Measurements from ENCODE around the gene ICA1L. TPM values are rescaled to one million over a fixed set of nuclear protein-coding genes. Genes with fewer than 3 reads are reported as not detected.

The ICA1L gene
- total and polyA plus RNA-seq, 8 donors, result 0.87 to 36.7 (median 2.5) TPM

GRCh38 chr2:202762556-202762955, 109.0 kb downstream of the ICA1L start:
- Histone ChIP-seq H3K4me1 (peaks cover 4 to 18% (median 14%) of the 10 kb centered on the region in 4 donors), H3K4me3 (no peak overlapping the region), H3K27me3 (no peaks in the 10 kb centered on the region), H3K9me3 (no peaks in the 10 kb centered on the region), H3K36me3 (peaks cover 3 to 50% (median 24%) of the 10 kb centered on the region in 4 donors), H3K27ac (no peak overlapping the region)
- peak in 1 of 2 donors; percentile 42 for DNase-seq
- TF ChIP-seq POLR2A (IDR thresholded peaks at IDR 0.05) (no peak), EP300 (IDR thresholded peaks at IDR 0.05) (no peak), POLR2AphosphoS5 (IDR thresholded peaks at IDR 0.05) (no peak)
- TF ChIP-seq, protein P1, sequence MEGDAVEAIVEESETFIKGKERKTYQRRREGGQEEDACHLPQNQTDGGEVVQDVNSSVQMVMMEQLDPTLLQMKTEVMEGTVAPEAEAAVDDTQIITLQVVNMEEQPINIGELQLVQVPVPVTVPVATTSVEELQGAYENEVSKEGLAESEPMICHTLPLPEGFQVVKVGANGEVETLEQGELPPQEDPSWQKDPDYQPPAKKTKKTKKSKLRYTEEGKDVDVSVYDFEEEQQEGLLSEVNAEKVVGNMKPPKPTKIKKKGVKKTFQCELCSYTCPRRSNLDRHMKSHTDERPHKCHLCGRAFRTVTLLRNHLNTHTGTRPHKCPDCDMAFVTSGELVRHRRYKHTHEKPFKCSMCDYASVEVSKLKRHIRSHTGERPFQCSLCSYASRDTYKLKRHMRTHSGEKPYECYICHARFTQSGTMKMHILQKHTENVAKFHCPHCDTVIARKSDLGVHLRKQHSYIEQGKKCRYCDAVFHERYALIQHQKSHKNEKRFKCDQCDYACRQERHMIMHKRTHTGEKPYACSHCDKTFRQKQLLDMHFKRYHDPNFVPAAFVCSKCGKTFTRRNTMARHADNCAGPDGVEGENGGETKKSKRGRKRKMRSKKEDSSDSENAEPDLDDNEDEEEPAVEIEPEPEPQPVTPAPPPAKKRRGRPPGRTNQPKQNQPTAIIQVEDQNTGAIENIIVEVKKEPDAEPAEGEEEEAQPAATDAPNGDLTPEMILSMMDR (IDR thresholded peaks at IDR 0.05), result no peak
- intact Hi-C loops (cut with DNase I; ENCODE audit: low total_unique reads), result no loop called here
- WGBS, 5 donors, result 34 to 63% (median 50%) methylated on average over 4 of the region's 4 CpGs

DNA sequence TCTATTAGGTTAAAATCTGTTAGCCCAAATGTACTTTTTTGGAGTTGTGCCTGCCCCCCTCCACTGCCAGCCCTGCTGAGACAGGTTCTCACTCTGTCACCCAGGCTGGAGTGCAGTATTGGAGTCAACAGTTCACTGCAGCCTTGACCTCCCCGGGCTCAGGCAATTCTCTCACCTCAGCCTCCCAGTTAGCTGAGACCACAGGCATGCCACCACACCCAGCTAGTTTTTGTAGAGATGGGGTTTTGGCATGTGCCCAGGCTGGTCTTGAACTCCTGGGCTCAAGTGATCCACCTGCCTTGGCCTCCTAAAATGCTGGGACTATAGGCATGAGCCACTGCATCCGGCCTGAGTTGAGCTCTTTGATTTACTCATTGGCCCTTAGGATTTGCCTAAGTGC, 110.7 kb downstream of the ICA1L start:
- H3K36me3 ChIP-seq, result peaks cover 3 to 53% (median 32%) of the 10 kb centered on the region in 4 donors
- no peak overlapping the region for H3K27ac ChIP-seq
- no peaks in the 10 kb centered on the region for H3K9me3 ChIP-seq
- 67 to 94% (median 77%) methylated on average over 2 of the region's 2 CpGs for WGBS, 5 donors
- H3K4me3 ChIP-seq, result no peak overlapping the region
- TF ChIP-seq POLR2A (IDR thresholded peaks at IDR 0.05) (no peak), EP300 (IDR thresholded peaks at IDR 0.05) (no peak)
- intact Hi-C loops (cut with DNase I; ENCODE audit: low total_unique reads), result no loop called here
- no peak for DNase-seq
- peaks cover 4 to 20% (median 16%) of the 10 kb centered on the region in 4 donors for H3K4me1 ChIP-seq
- no peaks in the 10 kb centered on the region for H3K27me3 ChIP-seq

DNA sequence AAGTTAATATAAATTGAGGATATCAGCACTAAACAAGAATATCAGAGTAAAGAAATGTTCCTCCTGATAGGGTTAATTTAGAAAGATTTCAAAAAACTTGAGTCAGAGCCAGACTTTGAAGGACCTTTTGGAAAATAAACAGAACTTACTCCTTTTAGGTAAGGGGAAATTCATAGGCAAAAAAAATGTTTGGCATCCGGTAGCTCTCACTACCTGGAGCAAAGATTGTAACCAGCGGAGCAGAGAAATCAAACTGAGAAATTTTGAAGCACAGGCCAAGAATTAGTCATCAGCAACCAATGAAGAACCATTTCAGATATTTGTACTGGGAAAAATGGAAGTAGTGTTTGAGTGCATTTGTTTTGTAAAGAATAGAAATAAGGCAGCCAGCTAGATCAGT, 113.0 kb downstream of the ICA1L start:
- no peaks in the 10 kb centered on the region for H3K27me3 ChIP-seq
- DNase-seq, result no peak
- no peak overlapping the region for H3K4me3 ChIP-seq
- peak overlapping the region in 2 of 5 donors; percentile 6 to 56 for H3K27ac ChIP-seq
- intact Hi-C loops (cut with DNase I; ENCODE audit: low total_unique reads), result no loop called here
- H3K36me3 ChIP-seq, result peaks cover 0 to 47% (median 25%) of the 10 kb centered on the region in 4 donors
- no peak for TF ChIP-seq EP300 (IDR thresholded peaks at IDR 0.05)
- no peak for TF ChIP-seq POLR2AphosphoS5 (IDR thresholded peaks at IDR 0.05)
- H3K4me1 ChIP-seq, result peaks cover 4 to 16% (median 15%) of the 10 kb centered on the region in 4 donors
- no peaks in the 10 kb centered on the region for H3K9me3 ChIP-seq
- 33 to 69% (median 42%) methylated on average over 2 of the region's 2 CpGs for WGBS, 5 donors

- TF ChIP-seq POLR2AphosphoS5 (IDR thresholded peaks at IDR 0.05), result no peak
- no peak for TF ChIP-seq POLR2A (IDR thresholded peaks at IDR 0.05)
- TF ChIP-seq EP300 (IDR thresholded peaks at IDR 0.05), result no peak
- TF ChIP-seq, protein P1 (IDR thresholded peaks at IDR 0.05), result no peak
- WGBS, 5 donors, result 39 to 58% (median 47%) methylated on average over 4 of the region's 4 CpGs
- no peaks in the 10 kb centered on the region for H3K9me3 ChIP-seq
- H3K4me1 ChIP-seq, result peaks cover 3 to 16% (median 14%) of the 10 kb centered on the region in 4 donors
- peak overlapping the region in 2 of 5 donors; percentile 6 to 56 for H3K27ac ChIP-seq
- no peaks in the 10 kb centered on the region for H3K27me3 ChIP-seq
- intact Hi-C loops (cut with DNase I; ENCODE audit: low total_unique reads), result no loop called here
- H3K4me3 ChIP-seq, result no peak overlapping the region
- H3K36me3 ChIP-seq, result peaks cover 0 to 47% (median 25%) of the 10 kb centered on the region in 4 donors
- DNase-seq, result no peak
Observed at GRCh38 chr2:202758128-202758527, 113.4 kb downstream of the ICA1L start.

DNA sequence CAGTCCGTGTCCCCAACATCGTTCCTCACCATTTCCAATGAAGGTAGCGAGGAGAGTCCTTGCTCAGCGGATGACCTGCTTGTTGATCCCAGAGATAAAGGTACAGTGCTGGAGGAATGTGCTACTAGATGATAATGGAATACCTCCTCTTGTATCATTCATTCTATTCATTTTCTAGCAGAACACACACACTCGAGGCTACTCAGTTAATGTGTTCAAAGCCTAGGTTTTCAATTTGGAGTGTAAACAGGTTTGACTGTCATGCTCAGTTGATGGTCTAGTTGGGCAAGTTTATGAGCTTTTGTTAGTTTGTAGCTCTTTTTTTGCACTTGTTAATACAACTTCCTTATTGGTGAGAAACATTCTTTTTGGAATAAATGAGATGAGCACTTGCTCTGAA, 114.2 kb downstream of the ICA1L start:
- Histone ChIP-seq H3K9me3 (no peaks in the 10 kb centered on the region), H3K27ac (no peak overlapping the region), H3K36me3 (peaks cover 0 to 47% (median 25%) of the 10 kb centered on the region in 4 donors), H3K4me3 (no peak overlapping the region), H3K27me3 (no peaks in the 10 kb centered on the region), H3K4me1 (peaks cover 0 to 16% (median 14%) of the 10 kb centered on the region in 4 donors)
- intact Hi-C loops (cut with DNase I; ENCODE audit: low total_unique reads), result no loop called here
- DNase-seq, result no peak
- TF ChIP-seq POLR2AphosphoS5 (IDR thresholded peaks at IDR 0.05), result no peak
- TF ChIP-seq POLR2A (IDR thresholded peaks at IDR 0.05), result no peak
- TF ChIP-seq, protein P1 (IDR thresholded peaks at IDR 0.05), result no peak
- TF ChIP-seq EP300 (IDR thresholded peaks at IDR 0.05), result no peak
- 81 to 86% (median 85%) methylated on average over 5 of the region's 5 CpGs for WGBS, 5 donors

Measured in stomach (tissue), 9 donors.